Esophagus muscularis mucosa (tissue), 3 donors: ENCODE measurements around the gene UBL5.

Experiments
- POLR2A ChIP-seq: fragments of 450-650 bp; IDR thresholded peaks from one replicate; pipeline ENCODE4 v1.6.1; 2017; ENCODE audit warnings: antibody characterized with exemption, moderate library complexity, mild to moderate bottlenecking, low read depth
- TF ChIP-seq, protein P1 (sequence below), 3 experiments: fragments of 200-600 bp in 2 of 3; fragments of 450-650 bp in 1 of 3; sonication (generic) in 2 of 3; IDR thresholded peaks; one replicate each; pipeline ENCODE4 v1.5.1; 2017 to 2019; ENCODE audit warnings: antibody characterized with exemption in 3 of 3, mild to moderate bottlenecking in 2 of 3, moderate library complexity in 1 of 3

DNA sequence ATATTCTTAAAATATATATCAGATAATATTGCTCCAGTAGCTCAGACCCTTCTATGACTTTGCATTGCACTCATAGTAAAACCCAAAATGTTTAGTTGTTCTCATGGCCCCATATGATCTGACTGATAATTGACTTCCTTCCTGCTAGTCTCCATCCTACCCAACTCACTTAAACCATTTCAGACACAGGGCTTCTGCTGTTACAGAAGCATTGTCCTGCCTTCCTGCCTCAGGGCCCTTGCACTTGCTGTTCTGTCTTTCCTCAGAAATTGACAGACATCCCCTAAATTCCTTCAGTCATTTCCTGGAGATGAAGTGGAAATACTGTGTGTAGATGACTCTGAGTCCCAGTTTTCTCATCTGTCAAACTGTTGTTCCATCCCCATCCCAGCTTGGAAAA is 28.6 kb upstream of the UBL5 start:
- TF ChIP-seq, protein P1, sequence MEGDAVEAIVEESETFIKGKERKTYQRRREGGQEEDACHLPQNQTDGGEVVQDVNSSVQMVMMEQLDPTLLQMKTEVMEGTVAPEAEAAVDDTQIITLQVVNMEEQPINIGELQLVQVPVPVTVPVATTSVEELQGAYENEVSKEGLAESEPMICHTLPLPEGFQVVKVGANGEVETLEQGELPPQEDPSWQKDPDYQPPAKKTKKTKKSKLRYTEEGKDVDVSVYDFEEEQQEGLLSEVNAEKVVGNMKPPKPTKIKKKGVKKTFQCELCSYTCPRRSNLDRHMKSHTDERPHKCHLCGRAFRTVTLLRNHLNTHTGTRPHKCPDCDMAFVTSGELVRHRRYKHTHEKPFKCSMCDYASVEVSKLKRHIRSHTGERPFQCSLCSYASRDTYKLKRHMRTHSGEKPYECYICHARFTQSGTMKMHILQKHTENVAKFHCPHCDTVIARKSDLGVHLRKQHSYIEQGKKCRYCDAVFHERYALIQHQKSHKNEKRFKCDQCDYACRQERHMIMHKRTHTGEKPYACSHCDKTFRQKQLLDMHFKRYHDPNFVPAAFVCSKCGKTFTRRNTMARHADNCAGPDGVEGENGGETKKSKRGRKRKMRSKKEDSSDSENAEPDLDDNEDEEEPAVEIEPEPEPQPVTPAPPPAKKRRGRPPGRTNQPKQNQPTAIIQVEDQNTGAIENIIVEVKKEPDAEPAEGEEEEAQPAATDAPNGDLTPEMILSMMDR (IDR thresholded peaks at IDR 0.05): no peak
- TF ChIP-seq POLR2A: no peak
